RKO (cell line): ENCODE measurements around the gene RTL1.

ENCODE experiments used
- DNase-seq: peaks from one replicate; pipeline ENCODE4 v3.0.0-alpha.2; 2016; ENCODE audit warnings: low spot score

The RTL1 gene

GRCh38 chr14:100866666-100867630 lies 36.6 kb downstream of the RTL1 start:
- no peak for DNase-seq

GRCh38 chr14:100865682-100866591 lies 37.6 kb downstream of the RTL1 start:
- DNase-seq: no peak

GRCh38 chr14:100864960-100865681 lies 38.4 kb downstream of the RTL1 start:
- DNase-seq: no peak

GRCh38 chr14:100864206-100864605 lies 39.3 kb downstream of the RTL1 start:
- DNase-seq: no peak

- no peak for DNase-seq
These were observed 40.7 kb downstream of the RTL1 start for GRCh38 chr14:100862793-100863192.

- DNase-seq: no peak
These were observed 41.2 kb downstream of the RTL1 start for GRCh38 chr14:100862277-100862676.

GRCh38 chr14:100861937-100862247 lies 41.6 kb downstream of the RTL1 start:
- DNase-seq: no peak

GRCh38 chr14:100861188-100861936 lies 42.2 kb downstream of the RTL1 start:
- DNase-seq: no peak

- no peak for DNase-seq
These were observed 42.9 kb downstream of the RTL1 start for GRCh38 chr14:100860556-100861187.

- DNase-seq: no peak
These were observed 43.7 kb downstream of the RTL1 start for GRCh38 chr14:100859781-100860180.

GRCh38 chr14:100858838-100859220 lies 44.7 kb downstream of the RTL1 start:
- DNase-seq: no peak

- no peak for DNase-seq
These were observed 45.3 kb downstream of the RTL1 start for GRCh38 chr14:100857923-100858837.

- DNase-seq: no peak
These were observed 46.1 kb downstream of the RTL1 start for GRCh38 chr14:100857233-100857922.

- DNase-seq: no peak
These were observed 47.2 kb downstream of the RTL1 start for GRCh38 chr14:100856056-100856950.

- no peak for DNase-seq
These were observed 48.1 kb downstream of the RTL1 start for GRCh38 chr14:100855256-100855930.

- DNase-seq: no peak
These were observed 49.1 kb downstream of the RTL1 start for GRCh38 chr14:100854435-100854834.

GRCh38 chr14:100851946-100852620 lies 51.4 kb downstream of the RTL1 start:
- DNase-seq: no peak
